ENCODE results near the gene ROS1.

The ROS1 gene

GRCh38 chr6:117306227-117306790 is 119.4 kb downstream of the ROS1 start:
- DNase-seq (ENCODE audit: low read depth), result no peak
- no peak for TF ChIP-seq CTCF (conservative IDR thresholded peaks at IDR 0.05; ENCODE audit: low read depth, low read length)
- H3K4me3 ChIP-seq (ENCODE audit: low read depth, low read length), result no peak overlapping the region

- TF ChIP-seq CTCF (conservative IDR thresholded peaks at IDR 0.05; ENCODE audit: low read depth, low read length), result no peak
- DNase-seq (ENCODE audit: low read depth), result no peak
- no peak overlapping the region for H3K4me3 ChIP-seq (ENCODE audit: low read depth, low read length)
Measured at GRCh38 chr6:117304446-117304845, 121.3 kb downstream of the ROS1 start.

GRCh38 chr6:117303323-117303722 is 122.4 kb downstream of the ROS1 start:
- no peak overlapping the region for H3K4me3 ChIP-seq (ENCODE audit: low read depth, low read length)
- no peak for TF ChIP-seq CTCF (conservative IDR thresholded peaks at IDR 0.05; ENCODE audit: low read depth, low read length)
- DNase-seq (ENCODE audit: low read depth), result no peak

GRCh38 chr6:117298941-117299340 is 126.8 kb downstream of the ROS1 start:
- no peak for TF ChIP-seq CTCF (conservative IDR thresholded peaks at IDR 0.05; ENCODE audit: low read depth, low read length)
- H3K4me3 ChIP-seq (ENCODE audit: low read depth, low read length), result no peak overlapping the region
- no peak for DNase-seq (ENCODE audit: low read depth)

GRCh38 chr6:117290173-117290846 is 135.4 kb downstream of the ROS1 start:
- TF ChIP-seq CTCF (conservative IDR thresholded peaks at IDR 0.05; ENCODE audit: low read depth, low read length), result no peak
- DNase-seq (ENCODE audit: low read depth), result no peak
- no peak overlapping the region for H3K4me3 ChIP-seq (ENCODE audit: low read depth, low read length)

- TF ChIP-seq CTCF (conservative IDR thresholded peaks at IDR 0.05; ENCODE audit: low read depth, low read length), result no peak
- no peak for DNase-seq (ENCODE audit: low read depth)
- no peak overlapping the region for H3K4me3 ChIP-seq (ENCODE audit: low read depth, low read length)
Measured at GRCh38 chr6:117288083-117288715, 137.5 kb downstream of the ROS1 start.

All from choroid plexus epithelial cell (primary cell).